ENCODE data around the gene VIT.

The VIT gene

GRCh38 chr2:36698993-36699392 lies 2.5 kb downstream of the VIT start:
- ChIA-PET CTCF (no interaction called here), POLR2A (no interaction called here)
- DNase-seq (ENCODE audit: extremely low spot score), result no peak
- no peak for TF ChIP-seq CTCF (IDR thresholded peaks at IDR 0.05; ENCODE audit: control extremely low read depth, extremely low read depth, low read depth, missing control alignments)

GRCh38 chr2:36700311-36700710 lies 3.8 kb downstream of the VIT start:
- no peak for TF ChIP-seq CTCF (IDR thresholded peaks at IDR 0.05; ENCODE audit: control extremely low read depth, extremely low read depth, low read depth, missing control alignments)
- ChIA-PET POLR2A (no interaction called here), CTCF (interaction anchor here (0.7 to 1.9 kb wide), 2 partner anchors 30 to 36 kb away, joined by 3 to 6 read pairs; no protein-coding TSS in a partner anchor)

GRCh38 chr2:36701391-36701795 lies 4.9 kb downstream of the VIT start:
- POLR2A ChIA-PET, result no interaction called here
- CTCF ChIA-PET, result interaction anchor here (1.9 kb wide), 1 partner anchor 37 kb away, joined by 6 read pairs; no protein-coding TSS in a partner anchor
- TF ChIP-seq CTCF (IDR thresholded peaks at IDR 0.05; ENCODE audit: control extremely low read depth, extremely low read depth, low read depth, missing control alignments), result no peak
- DNase-seq (ENCODE audit: extremely low spot score), result no peak

More at GRCh38 chr2:36700311-36700710, 3.8 kb downstream of the VIT start:
- no peak for DNase-seq (ENCODE audit: extremely low spot score)

GRCh38 chr2:36701918-36702317 lies 5.4 kb downstream of the VIT start:
- no peak for DNase-seq (ENCODE audit: extremely low spot score)
- ChIA-PET CTCF (interaction anchor here (1.4 kb wide), 1 partner anchor 12 kb away, joined by 4 read pairs; no protein-coding TSS in a partner anchor), POLR2A (no interaction called here)
- no peak for TF ChIP-seq CTCF (IDR thresholded peaks at IDR 0.05; ENCODE audit: control extremely low read depth, extremely low read depth, low read depth, missing control alignments)

GRCh38 chr2:36702781-36703180 lies 6.3 kb downstream of the VIT start:
- ChIA-PET POLR2A (no interaction called here), CTCF (interaction anchor here (1.4 kb wide), 1 partner anchor 11 kb away, joined by 4 read pairs; no protein-coding TSS in a partner anchor)
- DNase-seq (ENCODE audit: extremely low spot score), result no peak
- no peak for TF ChIP-seq CTCF (IDR thresholded peaks at IDR 0.05; ENCODE audit: control extremely low read depth, extremely low read depth, low read depth, missing control alignments)

- DNase-seq (ENCODE audit: extremely low spot score), result no peak
- ChIA-PET POLR2A (no interaction called here), CTCF (interaction anchor here (2.1 kb wide), 1 partner anchor 40 kb away, joined by 5 read pairs; no protein-coding TSS in a partner anchor)
- TF ChIP-seq CTCF (IDR thresholded peaks at IDR 0.05; ENCODE audit: control extremely low read depth, extremely low read depth, low read depth, missing control alignments), result no peak
Observed at GRCh38 chr2:36704475-36705150, 8.1 kb downstream of the VIT start.

Measured in GM10248 (cell line).